Measurements from ENCODE around the gene RTN4RL2. TPM values are rescaled to one million over a fixed set of nuclear protein-coding genes. Genes with fewer than 3 reads are reported as not detected.

RTN4RL2 gene
- polyA plus RNA-seq, 1 donor from 2014 or later, result 0.66 TPM

- no peak for TF ChIP-seq REST (IDR thresholded peaks at IDR 0.05; ENCODE audit: borderline replicate concordance)
- no peak for TF ChIP-seq RAD21 (conservative IDR thresholded peaks at IDR 0.05)
- no peak for TF ChIP-seq POLR2AphosphoS5 (IDR thresholded peaks at IDR 0.05)
- no peak for TF ChIP-seq EP300 (conservative IDR thresholded peaks at IDR 0.05; ENCODE audit: poor library complexity, severe bottlenecking)
- no peak for TF ChIP-seq EZH2 (IDR thresholded peaks at IDR 0.05; ENCODE audit: borderline replicate concordance, insufficient read depth, low read length, poor library complexity, severe bottlenecking)
- no peak for TF ChIP-seq CTCF (IDR thresholded peaks at IDR 0.05; ENCODE audit: poor library complexity, severe bottlenecking)
- no peak for TF ChIP-seq MXI1 (conservative IDR thresholded peaks at IDR 0.05; ENCODE audit: poor library complexity, severe bottlenecking)
- H3K4me2 ChIP-seq (ENCODE audit: low read length), result no peak overlapping the region
- no peaks in the 10 kb centered on the region for H3K9me3 ChIP-seq (ENCODE audit: low read length)
- no peak overlapping the region for H3K4me3 ChIP-seq (ENCODE audit: low read length)
- no peaks in the 10 kb centered on the region for H3K36me3 ChIP-seq (ENCODE audit: insufficient read depth, low read length)
- H3K27ac ChIP-seq (ENCODE audit: low read length), result no peak overlapping the region
- H4K20me1 ChIP-seq (ENCODE audit: insufficient read depth), result no peaks in the 10 kb centered on the region
- H3K79me2 ChIP-seq (replicated peaks; ENCODE audit: insufficient read depth, low read length), result no peaks in the 10 kb centered on the region
- H2AFZ ChIP-seq (ENCODE audit: low read depth, low read length), result no peak overlapping the region
- H3K9ac ChIP-seq (ENCODE audit: low read length), result no peak overlapping the region
- H3F3A ChIP-seq (ENCODE audit: insufficient read depth, low read length, poor library complexity, severe bottlenecking), result no peaks in the 10 kb centered on the region
- no peaks in the 10 kb centered on the region for H3K9me2 ChIP-seq (ENCODE audit: insufficient read depth, low read length)
- H3K27me3 ChIP-seq (ENCODE audit: insufficient read depth, low read depth, low read length), result peaks cover 4% of the 10 kb centered on the region
Observed at GRCh38 chr11:57424792-57425564, 35.4 kb upstream of the RTN4RL2 start.

- Histone ChIP-seq H3K27me3 (ENCODE audit: insufficient read depth, low read depth, low read length) (peaks cover 4% of the 10 kb centered on the region), H3K9me2 (ENCODE audit: insufficient read depth, low read length) (no peaks in the 10 kb centered on the region), H3K36me3 (ENCODE audit: insufficient read depth, low read length) (no peaks in the 10 kb centered on the region), H3K9ac (ENCODE audit: low read length) (no peak overlapping the region), H4K20me1 (ENCODE audit: insufficient read depth) (no peaks in the 10 kb centered on the region), H3K9me3 (ENCODE audit: low read length) (no peaks in the 10 kb centered on the region), H3K4me2 (ENCODE audit: low read length) (no peak overlapping the region), H3K79me2 (replicated peaks; ENCODE audit: insufficient read depth, low read length) (no peaks in the 10 kb centered on the region), H2AFZ (ENCODE audit: low read depth, low read length) (no peak overlapping the region), H3K4me3 (ENCODE audit: low read length) (no peak overlapping the region), H3F3A (ENCODE audit: insufficient read depth, low read length, poor library complexity, severe bottlenecking) (no peaks in the 10 kb centered on the region), H3K27ac (ENCODE audit: low read length) (no peak overlapping the region)
- TF ChIP-seq TAF1 (IDR thresholded peaks at IDR 0.05; ENCODE audit: low read depth) (no peak), SMC3 (conservative IDR thresholded peaks at IDR 0.05; ENCODE audit: poor library complexity) (no peak), MXI1 (conservative IDR thresholded peaks at IDR 0.05; ENCODE audit: poor library complexity, severe bottlenecking) (no peak), EZH2 (IDR thresholded peaks at IDR 0.05; ENCODE audit: borderline replicate concordance, insufficient read depth, low read length, poor library complexity, severe bottlenecking) (no peak), EP300 (conservative IDR thresholded peaks at IDR 0.05; ENCODE audit: poor library complexity, severe bottlenecking) (no peak), CTCF (IDR thresholded peaks at IDR 0.05; ENCODE audit: poor library complexity, severe bottlenecking) (no peak), RAD21 (conservative IDR thresholded peaks at IDR 0.05) (no peak), POLR2AphosphoS5 (IDR thresholded peaks at IDR 0.05) (no peak), REST (IDR thresholded peaks at IDR 0.05; ENCODE audit: borderline replicate concordance) (no peak)
Observed at GRCh38 chr11:57425565-57426438, 34.5 kb upstream of the RTN4RL2 start.
